GM20431 (cell line): ENCODE results near the gene CDH4.

Source experiments
- in situ Hi-C: fragments of 300-500 bp; cut with MseI, MboI; formaldehyde crosslinking; loops from one replicate; pipeline ENCODE4 v1.15.0; 2020; ENCODE audit warnings: low sequenced_read_pairs; ENCODE audit not compliant: unreplicated experiment

Gene CDH4

GRCh38 chr20:61986762-61987321, 734.8 kb downstream of the CDH4 start:
- in situ Hi-C loops = no loop called here

GRCh38 chr20:61988665-61989064, 736.6 kb downstream of the CDH4 start:
- in situ Hi-C loops = no loop called here

GRCh38 chr20:61989741-61990140, 737.7 kb downstream of the CDH4 start:
- in situ Hi-C loops = no loop called here
